GM21360 (cell line): Measurements from ENCODE around the gene NHLRC4.
"Not testable (repeated sequence)": the region's sequence is repeated elsewhere in the genome, so short reads cannot be mapped to it uniquely, and the experiment has no call there.

Experiments
- ATAC-seq: cut with Tn5 transposase; IDR thresholded peaks from one replicate; pipeline ENCODE4 v1.9.1; 2021; ENCODE audit warnings: mild to moderate bottlenecking, moderate library complexity; ENCODE audit not compliant: unreplicated experiment

The NHLRC4 gene

GRCh38 chr16:596736-597060 lies 29.9 kb downstream of the NHLRC4 start:
- ATAC-seq = no peak

GRCh38 chr16:597655-598054 lies 30.9 kb downstream of the NHLRC4 start:
- ATAC-seq = not testable (repeated sequence)

- ATAC-seq = no peak
Measured at GRCh38 chr16:598823-599739, 32.3 kb downstream of the NHLRC4 start.

GRCh38 chr16:600781-601180 lies 34.0 kb downstream of the NHLRC4 start:
- ATAC-seq = no peak

GRCh38 chr16:603933-604332 lies 37.1 kb downstream of the NHLRC4 start:
- ATAC-seq = no peak

GRCh38 chr16:606656-607307 lies 40.0 kb downstream of the NHLRC4 start:
- no peak for ATAC-seq

- no peak for ATAC-seq
Measured at GRCh38 chr16:608019-608418, 41.2 kb downstream of the NHLRC4 start.

- no peak for ATAC-seq
Measured at GRCh38 chr16:609316-609715, 42.5 kb downstream of the NHLRC4 start.

- ATAC-seq = no peak
Measured at GRCh38 chr16:609984-610383, 43.2 kb downstream of the NHLRC4 start.

GRCh38 chr16:610513-611381 lies 43.9 kb downstream of the NHLRC4 start:
- no peak for ATAC-seq

GRCh38 chr16:615122-615521 lies 48.3 kb downstream of the NHLRC4 start:
- no peak for ATAC-seq

- ATAC-seq = no peak
Measured at GRCh38 chr16:616733-617586, 50.2 kb downstream of the NHLRC4 start.

- ATAC-seq = no peak
Measured at GRCh38 chr16:617855-618254, 51.0 kb downstream of the NHLRC4 start.
